Neutrophil (primary cell): ENCODE results near the gene LEKR1.

Source experiments
- H3K27ac ChIP-seq: fragments of 200-600 bp; sonication (generic); 2 replicates; pipeline ENCODE4 v1.5.1; 2016; ENCODE audit warnings: mild to moderate bottlenecking, moderate library complexity
- H3K27me3 ChIP-seq: fragments of 200-600 bp; sonication (generic); 2 replicates; pipeline ENCODE4 v1.6.0; 2016; ENCODE audit warnings: mild to moderate bottlenecking
- H3K36me3 ChIP-seq: fragments of 200-600 bp; sonication (generic); 2 replicates; pipeline ENCODE4 v1.5.1; 2017
- H3K4me1 ChIP-seq, 2 experiments: fragments of 200-600 bp in 1 of 2; sonication (generic) in 1 of 2; 1 replicate in 1 of 2; 2 replicates in 1 of 2; pipeline versions ENCODE4 v1.5.1 to v1.6.1; 2013 to 2016; ENCODE audit warnings: low read depth in 1 of 2, low read length in 1 of 2, mild to moderate bottlenecking in 1 of 2, moderate library complexity in 1 of 2; ENCODE audit not compliant: control insufficient read depth in 1 of 2, insufficient read depth in 1 of 2
- H3K4me3 ChIP-seq, 2 experiments: fragments of 200-600 bp in 1 of 2; sonication (generic) in 1 of 2; 1 replicate in 1 of 2; 2 replicates in 1 of 2; pipeline ENCODE4 v1.5.1; 2013 to 2016; ENCODE audit warnings: low read depth in 1 of 2, low read length in 1 of 2, mild to moderate bottlenecking in 1 of 2, moderate library complexity in 1 of 2
- H3K9me3 ChIP-seq: fragments of 200-600 bp; sonication (generic); 2 replicates; pipeline ENCODE4 v1.5.1; 2016
- TF ChIP-seq, protein P1 (sequence below): fragments of 200-600 bp; sonication (generic); IDR thresholded peaks from 2 replicates; pipeline ENCODE4 v1.5.1; 2016; ENCODE audit warnings: antibody characterized with exemption

Gene LEKR1

DNA sequence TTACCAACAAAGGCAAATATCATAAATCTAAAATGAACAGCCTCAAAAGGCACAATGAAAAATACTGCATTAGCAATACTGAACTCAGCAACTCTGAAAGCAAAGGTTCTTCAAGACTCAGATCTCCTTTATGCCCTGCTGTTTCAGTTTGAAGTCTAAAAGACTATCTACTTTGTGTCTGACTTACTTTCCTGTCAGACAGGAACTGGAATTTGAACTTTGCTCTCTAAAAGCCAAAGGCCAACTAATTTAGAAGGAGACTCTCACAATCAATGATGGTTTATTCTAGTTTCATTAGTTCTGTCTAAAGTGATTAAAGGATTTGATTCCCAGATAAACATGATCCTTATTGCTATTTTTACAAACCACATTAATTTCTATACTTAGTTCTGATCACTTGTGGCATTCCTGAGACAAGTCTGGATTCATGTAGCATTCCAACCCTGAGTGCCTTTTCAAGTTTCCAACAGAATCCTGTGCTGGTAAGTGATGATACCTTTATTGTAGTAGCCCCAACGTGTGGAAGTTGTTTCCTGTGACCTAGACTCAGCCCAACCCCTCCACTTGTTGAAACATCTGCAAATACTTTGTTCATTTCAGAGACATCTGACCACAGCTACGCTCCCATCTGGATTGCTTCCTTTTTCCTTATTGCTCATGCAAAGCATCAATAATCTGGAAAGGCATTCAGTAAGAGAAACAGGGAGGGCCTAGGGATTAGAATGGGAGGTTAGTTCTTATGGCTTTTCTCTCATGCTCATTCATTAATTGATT lies 14.9 kb upstream of the LEKR1 start:
- H3K27ac ChIP-seq = no peak overlapping the region
- TF ChIP-seq, protein P1, sequence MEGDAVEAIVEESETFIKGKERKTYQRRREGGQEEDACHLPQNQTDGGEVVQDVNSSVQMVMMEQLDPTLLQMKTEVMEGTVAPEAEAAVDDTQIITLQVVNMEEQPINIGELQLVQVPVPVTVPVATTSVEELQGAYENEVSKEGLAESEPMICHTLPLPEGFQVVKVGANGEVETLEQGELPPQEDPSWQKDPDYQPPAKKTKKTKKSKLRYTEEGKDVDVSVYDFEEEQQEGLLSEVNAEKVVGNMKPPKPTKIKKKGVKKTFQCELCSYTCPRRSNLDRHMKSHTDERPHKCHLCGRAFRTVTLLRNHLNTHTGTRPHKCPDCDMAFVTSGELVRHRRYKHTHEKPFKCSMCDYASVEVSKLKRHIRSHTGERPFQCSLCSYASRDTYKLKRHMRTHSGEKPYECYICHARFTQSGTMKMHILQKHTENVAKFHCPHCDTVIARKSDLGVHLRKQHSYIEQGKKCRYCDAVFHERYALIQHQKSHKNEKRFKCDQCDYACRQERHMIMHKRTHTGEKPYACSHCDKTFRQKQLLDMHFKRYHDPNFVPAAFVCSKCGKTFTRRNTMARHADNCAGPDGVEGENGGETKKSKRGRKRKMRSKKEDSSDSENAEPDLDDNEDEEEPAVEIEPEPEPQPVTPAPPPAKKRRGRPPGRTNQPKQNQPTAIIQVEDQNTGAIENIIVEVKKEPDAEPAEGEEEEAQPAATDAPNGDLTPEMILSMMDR = no peak

DNA sequence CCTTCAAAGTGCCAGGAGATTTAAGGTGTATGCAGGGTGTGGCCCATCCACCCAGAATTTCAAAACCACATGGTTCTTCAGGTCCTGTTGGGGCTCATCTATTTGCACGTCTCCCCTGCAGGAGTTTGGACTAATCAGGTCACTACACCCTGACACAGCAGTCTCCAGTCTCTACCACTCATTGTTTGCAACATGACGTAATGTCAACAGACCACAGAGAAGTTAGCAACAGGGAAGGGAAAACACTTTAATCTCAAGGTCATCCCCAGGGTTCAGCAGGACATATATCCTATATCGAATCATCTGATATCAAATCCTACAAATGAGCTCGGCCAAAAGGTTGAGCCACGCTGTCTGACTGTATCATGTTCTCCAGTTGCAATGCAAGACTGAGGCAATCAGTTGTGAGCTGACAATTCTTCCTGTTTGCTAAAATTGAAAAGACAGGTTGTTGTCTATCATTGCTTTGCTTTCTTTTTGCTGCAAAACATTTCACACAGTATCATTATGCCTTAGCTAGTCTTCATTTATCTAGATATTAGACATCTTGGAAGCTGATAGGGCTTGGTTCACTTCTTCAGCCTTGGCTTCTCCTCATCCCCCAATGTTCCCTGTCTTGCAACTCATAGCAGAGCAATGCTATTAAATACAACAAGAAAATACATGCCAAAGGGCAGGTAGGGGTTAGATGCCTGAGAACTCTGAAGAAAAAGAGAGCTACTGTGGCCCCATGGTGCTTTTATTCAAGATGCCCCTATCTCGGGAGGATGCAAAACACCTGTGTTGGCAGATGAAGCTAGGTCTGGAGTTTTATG lies 13.4 kb upstream of the LEKR1 start:
- TF ChIP-seq, protein P1 = no peak
- peaks cover 13 to 23% of the 10 kb centered on the region in 2 experiments for H3K4me1 ChIP-seq
- H3K36me3 ChIP-seq = no peaks in the 10 kb centered on the region
- H3K27ac ChIP-seq = no peak overlapping the region
- peaks cover 24% of the 10 kb centered on the region for H3K27me3 ChIP-seq
- no peaks in the 10 kb centered on the region for H3K9me3 ChIP-seq
- no peak overlapping the region for H3K4me3 ChIP-seq

More for the DNA sequence above, 14.9 kb upstream of the LEKR1 start:
- H3K9me3 ChIP-seq = no peaks in the 10 kb centered on the region
- H3K4me3 ChIP-seq = no peak overlapping the region
- H3K36me3 ChIP-seq = no peaks in the 10 kb centered on the region
- H3K4me1 ChIP-seq = peaks cover 6 to 12% of the 10 kb centered on the region in 2 experiments
- peaks cover 11% of the 10 kb centered on the region for H3K27me3 ChIP-seq

- Histone ChIP-seq H3K36me3 (no peaks in the 10 kb centered on the region), H3K4me3 (no peak overlapping the region), H3K9me3 (no peaks in the 10 kb centered on the region), H3K27ac (no peak overlapping the region), H3K4me1 (peaks cover 15 to 23% of the 10 kb centered on the region in 2 experiments), H3K27me3 (peaks cover 31% of the 10 kb centered on the region)
- TF ChIP-seq, protein P1 = no peak
These were observed 11.9 kb upstream of the LEKR1 start for GRCh38 chr3:156814295-156814694.

GRCh38 chr3:156816091-156816793 lies 9.9 kb upstream of the LEKR1 start:
- H3K4me3 ChIP-seq = peak overlapping the region; percentile 70 to 76
- H3K4me1 ChIP-seq = peaks cover 15 to 23% of the 10 kb centered on the region in 2 experiments
- TF ChIP-seq, protein P1 = no peak
- no peaks in the 10 kb centered on the region for H3K36me3 ChIP-seq
- H3K9me3 ChIP-seq = no peaks in the 10 kb centered on the region
- H3K27me3 ChIP-seq = peaks cover 31% of the 10 kb centered on the region
- peak overlapping the region; percentile 42 for H3K27ac ChIP-seq
